Ureter (tissue), 1 donor: ENCODE results near the gene FGD6. TPM values are rescaled to one million over a fixed set of nuclear protein-coding genes. Genes with fewer than 3 reads are reported as not detected.
"Not testable (repeated sequence)": the region's sequence is repeated elsewhere in the genome, so short reads cannot be mapped to it uniquely, and the experiment has no call there.

ENCODE experiments used
- DNase-seq: peaks from one replicate; pipeline ENCODE4 v3.0.0-alpha.2; 2020; ENCODE audit warnings: low spot score
- total RNA-seq: library from RNA; stranded (reverse); gene quantifications from one replicate; pipeline ENCODE4 v1.2.4, GENCODE V29; 2023
- donor health status: DM: yes; HTN: yes; CAD: no.

FGD6 gene
- 14.9 TPM for total RNA-seq

- DNase-seq = peak; percentile 99
Measured at GRCh38 chr12:95217377-95218149, at the start of gene FGD6, which contains the start of gene VEZT. FGD6 (minus strand) TSS chr12:95217467; CDS start chr12:95217240, 227 bp downstream. VEZT (plus strand) TSS chr12:95217807; CDS start chr12:95217851, 44 bp downstream.

DNA sequence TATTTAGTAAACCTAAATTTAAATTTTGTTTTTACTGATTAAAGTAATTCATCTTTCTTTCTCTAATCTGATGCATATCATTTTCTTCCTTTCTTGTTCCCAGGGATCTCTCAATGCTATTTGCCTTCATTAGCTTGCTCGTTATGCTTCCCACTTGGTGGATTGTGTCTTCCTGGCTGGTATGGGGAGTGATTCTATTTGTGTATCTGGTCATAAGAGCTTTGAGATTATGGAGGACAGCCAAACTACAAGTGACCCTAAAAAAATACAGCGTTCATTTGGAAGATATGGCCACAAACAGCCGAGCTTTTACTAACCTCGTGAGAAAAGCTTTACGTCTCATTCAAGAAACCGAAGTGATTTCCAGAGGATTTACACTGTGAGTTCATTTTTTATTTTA is 49.0 kb upstream of the FGD6 start:
- DNase-seq = no peak

GRCh38 chr12:95265765-95266164 is 48.5 kb upstream of the FGD6 start:
- DNase-seq = no peak

GRCh38 chr12:95262808-95263207 is 45.5 kb upstream of the FGD6 start:
- DNase-seq = no peak

DNA sequence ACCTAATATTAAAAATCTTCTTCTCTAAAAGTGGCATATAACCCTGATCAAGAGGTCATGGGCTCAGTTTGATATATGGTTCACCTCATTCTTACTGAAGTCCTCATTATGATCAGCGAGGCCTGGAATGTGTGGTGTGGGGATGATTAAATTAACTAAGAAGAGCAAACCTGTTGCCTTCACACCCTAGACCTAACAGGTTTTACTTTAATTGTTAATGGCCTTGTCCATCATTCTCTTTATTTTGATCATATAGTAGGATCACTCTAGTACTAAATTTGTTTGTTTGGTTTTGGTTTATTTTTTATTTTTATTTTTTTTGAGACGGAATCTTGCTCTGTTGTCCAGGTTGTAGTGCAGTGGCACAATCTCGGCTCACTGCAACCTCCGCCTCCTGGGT is 43.8 kb upstream of the FGD6 start:
- no peak for DNase-seq

DNA sequence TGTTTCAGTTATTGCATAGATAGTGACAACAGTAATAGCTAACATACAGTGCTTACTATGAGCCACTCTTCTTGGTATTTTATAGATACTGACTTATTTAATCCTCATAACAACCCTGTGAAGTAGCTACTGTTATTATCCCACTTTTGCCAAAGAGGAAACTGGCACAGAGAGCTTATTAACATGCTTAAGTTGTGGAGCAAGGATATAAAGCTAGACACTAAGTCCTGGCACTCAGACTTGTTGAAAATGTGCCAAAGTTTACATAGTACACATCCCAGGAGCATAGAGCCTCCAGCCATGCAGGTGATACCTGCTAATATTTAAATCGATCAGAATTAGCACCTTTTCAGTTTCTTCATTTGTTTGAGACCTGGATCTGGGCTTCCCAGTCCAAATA is 42.1 kb upstream of the FGD6 start:
- no peak for DNase-seq

- DNase-seq = no peak
Measured at GRCh38 chr12:95258803-95259202, 41.5 kb upstream of the FGD6 start.

GRCh38 chr12:95258151-95258550 is 40.9 kb upstream of the FGD6 start:
- no peak for DNase-seq

DNA sequence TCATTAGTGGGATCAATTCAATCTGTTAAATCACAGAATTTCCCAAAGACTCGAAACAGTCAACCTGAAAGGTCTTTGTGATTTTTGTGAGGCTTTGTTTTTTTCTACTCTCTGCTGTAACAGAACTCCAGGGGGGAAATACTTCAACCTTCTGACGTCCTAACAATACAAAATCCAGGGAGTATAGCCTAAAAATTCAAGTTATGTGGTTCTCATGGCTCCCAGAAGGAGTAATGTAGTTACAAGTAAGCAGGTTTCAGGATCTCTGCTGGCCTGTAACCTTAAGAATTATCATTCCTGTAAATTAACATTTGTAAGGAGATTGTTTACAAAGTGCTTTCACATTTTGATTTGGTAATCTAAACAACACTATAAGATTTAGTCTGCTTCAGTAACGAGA is 40.3 kb upstream of the FGD6 start:
- no peak for DNase-seq

- no peak for DNase-seq
Measured at GRCh38 chr12:95253386-95253785, 36.1 kb upstream of the FGD6 start.

DNA sequence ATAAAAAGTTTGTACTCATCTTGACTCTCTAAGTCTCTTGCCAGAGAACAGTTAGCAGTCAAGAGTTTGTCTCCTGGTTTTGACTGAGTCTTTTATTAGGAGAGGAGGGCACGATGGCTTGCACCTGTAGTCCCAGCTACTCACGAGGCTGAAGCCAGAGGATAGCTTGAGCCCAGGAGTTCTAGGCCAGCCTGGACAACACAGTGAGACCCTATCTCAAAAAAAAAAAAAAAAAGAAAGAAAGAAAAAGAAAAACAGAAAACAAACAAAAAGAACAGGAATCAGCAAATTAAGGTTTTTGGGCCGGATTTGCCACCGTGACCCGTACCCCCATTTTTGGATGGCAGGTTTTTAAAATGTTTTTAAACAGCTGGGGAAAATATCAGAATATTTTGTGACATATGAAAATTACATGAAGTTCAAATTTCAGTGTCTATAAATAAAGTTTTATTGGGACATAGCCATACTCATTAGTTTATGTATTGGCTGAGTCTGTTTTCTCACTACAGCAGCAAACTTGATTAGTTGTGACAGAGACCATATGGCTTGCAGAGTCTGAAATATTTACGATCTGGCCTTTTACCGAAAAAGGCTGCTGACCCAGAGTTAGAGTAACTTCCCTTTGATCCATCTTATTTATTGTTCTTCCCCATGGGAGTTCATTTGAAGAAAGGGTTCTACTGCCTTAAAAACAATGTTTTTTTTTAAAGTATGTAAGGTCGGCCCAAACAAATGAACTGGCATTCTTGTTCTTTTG is 31.5 kb upstream of the FGD6 start:
- no peak for DNase-seq

GRCh38 chr12:95248095-95248494 is 30.8 kb upstream of the FGD6 start:
- DNase-seq = no peak

DNA sequence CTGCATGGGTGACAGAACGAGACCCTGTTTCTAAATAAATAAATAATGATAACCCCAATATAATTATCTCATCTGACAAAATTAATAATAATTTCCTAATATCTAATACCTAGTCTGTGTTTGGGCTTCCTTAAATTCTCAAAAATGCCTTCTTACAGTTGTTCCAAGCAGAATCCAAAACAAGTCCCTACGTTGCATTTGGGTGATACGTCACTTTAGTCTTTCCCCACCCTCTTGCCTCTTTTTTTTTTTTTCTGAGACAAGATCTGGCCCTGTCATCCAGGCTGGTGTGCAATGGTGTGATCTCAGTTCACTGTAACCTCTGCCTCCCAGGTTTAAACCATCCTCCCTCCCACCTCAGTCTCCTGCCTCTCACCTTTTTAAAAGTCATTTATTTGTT is 27.1 kb upstream of the FGD6 start:
- DNase-seq = no peak

- DNase-seq = no peak
Measured at GRCh38 chr12:95243497-95244183, 26.4 kb upstream of the FGD6 start.

DNA sequence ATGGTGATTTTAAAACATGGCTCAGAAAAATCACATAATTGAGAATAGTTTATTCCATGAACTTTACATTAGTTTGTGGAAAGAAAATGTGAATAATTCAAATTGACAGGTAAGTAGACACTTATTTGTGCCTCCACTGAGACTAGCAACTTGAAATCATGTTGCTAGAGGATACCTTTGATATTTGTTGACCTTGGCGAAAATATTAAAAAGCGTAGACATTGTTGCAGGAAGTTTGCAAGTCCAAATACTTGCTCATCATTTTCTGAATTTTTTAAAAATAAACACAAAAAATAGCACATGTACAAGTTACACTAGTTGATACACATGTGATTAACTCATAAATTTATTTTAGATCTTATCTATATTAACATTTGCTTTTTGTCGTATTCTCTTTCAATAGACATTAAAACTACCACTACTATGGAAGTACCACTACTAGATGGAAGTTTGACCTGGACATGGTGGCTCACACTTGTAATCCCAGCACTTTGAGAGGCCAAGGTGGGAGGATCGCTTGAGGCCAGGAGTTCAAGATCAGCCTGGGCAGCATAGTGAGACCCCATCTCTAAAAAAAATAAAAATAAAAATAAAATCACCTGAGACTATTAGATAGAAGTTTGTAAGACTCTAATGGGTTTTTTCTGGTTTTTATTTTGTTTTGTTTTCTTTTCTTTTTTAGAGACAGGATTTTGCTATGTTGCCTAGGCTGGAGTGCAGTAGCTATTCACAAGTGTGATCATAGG is 24.7 kb upstream of the FGD6 start:
- DNase-seq = no peak

- not testable (repeated sequence) for DNase-seq
Measured at GRCh38 chr12:95241138-95241537, 23.9 kb upstream of the FGD6 start.

- no peak for DNase-seq
Measured at GRCh38 chr12:95240556-95240955, 23.3 kb upstream of the FGD6 start.

GRCh38 chr12:95239835-95240234 is 22.6 kb upstream of the FGD6 start:
- DNase-seq = not testable (repeated sequence)

DNA sequence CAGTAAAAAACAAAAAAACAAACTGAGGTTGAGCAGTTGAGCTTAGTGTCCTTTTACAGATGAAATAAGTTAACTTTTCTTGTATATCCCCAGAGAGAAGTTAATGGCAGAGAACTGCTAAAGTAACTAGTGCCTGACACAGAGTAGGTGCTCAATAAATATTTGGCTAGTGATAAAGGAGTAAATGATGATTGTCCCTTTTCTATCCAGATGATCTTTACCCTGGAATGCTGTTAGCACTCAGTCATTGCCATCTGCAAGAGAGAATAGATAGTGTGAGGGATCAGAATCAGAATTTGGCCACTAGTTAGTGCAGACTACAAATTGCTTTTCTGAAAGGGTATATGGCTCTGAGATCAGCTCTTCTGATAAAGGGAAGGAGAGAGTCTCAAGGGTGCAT is 21.9 kb upstream of the FGD6 start:
- DNase-seq = no peak

DNA sequence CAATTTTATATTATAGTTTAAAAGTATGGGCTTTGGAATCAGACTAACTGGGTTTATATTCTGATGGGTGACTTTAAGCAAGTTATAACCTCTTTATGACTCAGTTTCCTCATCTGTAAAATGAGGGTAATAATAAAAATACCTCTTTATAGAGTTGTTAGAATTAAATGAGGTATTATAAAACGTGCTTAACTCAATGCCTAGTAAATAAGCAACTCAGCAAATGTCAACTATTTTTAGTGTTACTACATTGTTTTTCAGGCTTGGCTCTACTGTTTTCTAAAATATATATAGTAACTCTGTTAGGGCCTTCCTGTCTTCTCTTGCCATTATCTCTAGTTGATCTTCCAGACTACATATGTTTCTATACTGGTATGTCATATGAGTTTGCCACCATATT is 20.9 kb upstream of the FGD6 start:
- no peak for DNase-seq

DNA sequence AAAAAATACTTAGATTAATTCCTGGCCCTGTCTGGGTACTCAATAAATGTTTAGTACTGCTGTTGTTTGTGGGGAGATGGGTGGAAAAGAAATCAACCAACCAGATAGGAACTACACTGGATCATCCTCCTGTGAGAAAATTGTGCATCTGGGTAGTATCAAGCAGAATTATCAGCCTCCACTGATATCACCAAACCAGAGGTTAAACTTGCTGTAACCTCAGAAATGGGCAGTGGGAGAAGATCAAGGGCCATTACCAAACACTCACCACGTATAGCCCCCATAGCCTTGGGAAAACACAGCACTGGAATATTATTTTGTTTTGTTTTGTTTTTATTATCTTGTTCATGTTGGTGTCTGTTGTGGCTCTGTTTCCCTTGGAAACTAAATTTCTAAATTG is 20.0 kb upstream of the FGD6 start:
- no peak for DNase-seq

GRCh38 chr12:95235621-95236020 is 18.4 kb upstream of the FGD6 start:
- not testable (repeated sequence) for DNase-seq
